HepG2 (cell line): ENCODE results near the gene FGD5. TPM values are rescaled to one million over a fixed set of nuclear protein-coding genes. Genes with fewer than 3 reads are reported as not detected.

Experiments
- ATAC-seq: fragments of 200-7000 bp; cut with Tn5 transposase; 3 replicates; pipeline ENCODE4 v1.9.1; 2020; ENCODE audit warnings: mild to moderate bottlenecking, moderate library complexity
- BruUV-seq: library from RNA; stranded (reverse); fragments of 400-500 nt; replicated peaks from 2 replicates; lab custom pipeline; 2021; lab: Mats Ljungman, UMichigan
- CTCF ChIA-PET: fragments of 300-600 bp; formaldehyde crosslinking; extraction: SDS; loops from one replicate; lab custom pipeline; 2021; ENCODE audit warnings: low total read pairs, inconsistent platforms, low intra/inter-chr PET ratio; lab: Yijun Ruan, JAX
- POLR2A ChIA-PET: fragments of 350-600 bp; sonication (Branson Sonifier 250); formaldehyde crosslinking; loops from one replicate; lab custom pipeline; 2020; ENCODE audit warnings: antibody characterized with exemption, inconsistent platforms; lab: Yijun Ruan, JAX
- DNase-seq: peaks from one replicate; pipeline ENCODE4 v3.0.0-alpha.2; 2015; ENCODE audit warnings: low spot score
- FAIRE-seq: peaks from 3 replicates; lab custom pipeline; 2011; peaks lifted over from hg19 to GRCh38; lab: Jason Lieb, UNC
- H2AFZ ChIP-seq: one replicate; pipeline ENCODE4 v1.6.1; 2011; ENCODE audit warnings: low read length, inconsistent platforms
- H3K27ac ChIP-seq: fragments of 300-600 bp; 3 replicates; pipeline ENCODE4 v1.8.0; 2011; ENCODE audit warnings: mixed run types, mild to moderate bottlenecking, mixed read lengths, low read length, inconsistent platforms; ENCODE audit not compliant: insufficient read depth; ENCODE audit errors: extremely low read length
- H3K27me3 ChIP-seq, 2 experiments: fragments of 200-600 bp in 1 of 2; 2 replicates in 1 of 2; 3 replicates in 1 of 2; pipeline versions ENCODE4 v1.6.0 to v1.8.0; 2011; ENCODE audit warnings: low read length in 2 of 2, mild to moderate bottlenecking in 2 of 2, moderate library complexity in 2 of 2, inconsistent platforms in 1 of 2; ENCODE audit not compliant: insufficient read depth in 2 of 2, control insufficient read depth in 1 of 2
- H3K36me3 ChIP-seq, 2 experiments: fragments of 200-600 bp in 1 of 2; replicated peaks in 1 of 2; 2 replicates in 1 of 2; 3 replicates in 1 of 2; pipeline versions ENCODE4 v1.5.1 to v1.8.0; 2011; ENCODE audit warnings: low read length in 2 of 2, inconsistent platforms in 1 of 2; ENCODE audit not compliant: insufficient read depth in 2 of 2, control insufficient read depth in 1 of 2
- H3K4me1 ChIP-seq: 2 replicates; pipeline ENCODE4 v1.5.1; 2012; ENCODE audit warnings: low read length, inconsistent platforms; ENCODE audit not compliant: insufficient read depth
- H3K4me2 ChIP-seq: 2 replicates; pipeline ENCODE4 v1.6.0; 2011; ENCODE audit warnings: low read depth, low read length, inconsistent platforms
- H3K4me3 ChIP-seq, 3 experiments: fragments of 200-600 bp in 1 of 3; sonication (generic), shearing (Covaris generic) in 1 of 3; replicated peaks in 1 of 3; 2 replicates each; pipeline ENCODE4 v1.5.1; 2011 to 2016; ENCODE audit warnings: low read length in 3 of 3, inconsistent platforms in 2 of 3, low read depth in 2 of 3, mild to moderate bottlenecking in 2 of 3, control low read depth in 1 of 3, mixed read lengths in 1 of 3; ENCODE audit not compliant: insufficient read depth in 1 of 3
- H3K79me2 ChIP-seq: one replicate; pipeline ENCODE4 v1.6.1; 2011; ENCODE audit warnings: low read length, inconsistent platforms; ENCODE audit not compliant: insufficient read depth
- H3K9ac ChIP-seq: 2 replicates; pipeline ENCODE4 v1.6.0; 2011; ENCODE audit warnings: mild to moderate bottlenecking, low read depth, low read length, inconsistent platforms; ENCODE audit not compliant: insufficient read depth
- H3K9me3 ChIP-seq: 2 replicates; pipeline ENCODE4 v1.5.1; 2012; ENCODE audit warnings: mild to moderate bottlenecking, low read length
- H4K20me1 ChIP-seq: 2 replicates; pipeline ENCODE4 v1.6.0; 2011; ENCODE audit warnings: inconsistent platforms, mild to moderate bottlenecking, low read length, moderate library complexity; ENCODE audit not compliant: insufficient read depth
- ATRX ChIP-seq: sonication (generic); formaldehyde crosslinking; IDR thresholded peaks from 2 replicates; pipeline ENCODE4 v1.4.0; 2020; ENCODE audit warnings: missing genetic modification reagents, borderline replicate concordance
- ETV5 ChIP-seq: IDR thresholded peaks from 2 replicates; pipeline ENCODE4 v1.6.1; 2018; ENCODE audit warnings: missing biosample characterization, missing genetic modification reagents, inconsistent platforms, borderline replicate concordance
- GATA4 ChIP-seq: sonication (generic); IDR thresholded peaks from 2 replicates; pipeline ENCODE4 v1.6.1; 2016; ENCODE audit warnings: antibody characterized with exemption, low read depth, borderline replicate concordance
- GFI1 ChIP-seq: sonication (generic); formaldehyde crosslinking; IDR thresholded peaks from 2 replicates; pipeline ENCODE4 v1.5.0; 2020; ENCODE audit warnings: missing genetic modification reagents, mild to moderate bottlenecking, borderline replicate concordance
- MAF1 ChIP-seq: sonication (generic); formaldehyde crosslinking; IDR thresholded peaks from 2 replicates; pipeline ENCODE4 v1.5.0; 2020; ENCODE audit warnings: missing genetic modification reagents, borderline replicate concordance
- MEF2D ChIP-seq: sonication (generic); formaldehyde crosslinking; IDR thresholded peaks from 2 replicates; pipeline ENCODE4 v1.5.1; 2020; ENCODE audit warnings: mild to moderate bottlenecking, missing genetic modification reagents
- PCBP1 ChIP-seq: fragments of 200-400 bp; formaldehyde crosslinking; IDR thresholded peaks from 2 replicates; pipeline ENCODE4 v1.6.1; 2017; ENCODE audit warnings: mild to moderate bottlenecking, low read depth, low read length, borderline replicate concordance
- RAD21 ChIP-seq: fragments of 450-650 bp; formaldehyde crosslinking; IDR thresholded peaks from 2 replicates; pipeline ENCODE4 v1.5.0; 2020; ENCODE audit warnings: mild to moderate bottlenecking
- TSC22D2 ChIP-seq: sonication (generic); formaldehyde crosslinking; IDR thresholded peaks from 2 replicates; pipeline ENCODE4 v1.5.1; 2020; ENCODE audit warnings: missing genetic modification reagents, mild to moderate bottlenecking, borderline replicate concordance
- ZEB1 ChIP-seq: IDR thresholded peaks from 2 replicates; pipeline ENCODE4 v1.6.1; 2012; ENCODE audit warnings: mild to moderate bottlenecking, low read depth, inconsistent platforms; ENCODE audit not compliant: insufficient replicate concordance
- WGBS: methylation state at CpG from one replicate; pipeline ENCODE4 v1.1.6; 2017; ENCODE audit warnings: low lambda C conversion rate; 5-methylcytosine and 5-hydroxymethylcytosine counted together
- in situ Hi-C: cut with HindIII; loops from 2 replicates; pipeline ENCODE4 v1.10.0; 2017; ENCODE audit warnings: low pct_unique_long_range_greater_than_20kb; ENCODE audit not compliant: extremely low pct_ligation_motif_present
- intact Hi-C: fragments of 100-400 bp; cut with micrococcal nuclease; formaldehyde crosslinking; loops from one replicate; pipeline ENCODE4 v1.10.0; 2022; ENCODE audit not compliant: unreplicated experiment
- polyA plus RNA-seq, 8 experiments: library from polyadenylated mRNA; depleted of rRNA in 3 of 8; stranded (reverse) in 7 of 8; unstranded in 1 of 8; fragments of >200 nt; fragmentation: Illumina TruSeq in 4 of 8; extraction: Trizol in 4 of 8; gene quantifications; 2 replicates each; pipeline versions ENCODE4 v1.2.1 to v1.2.3, GENCODE V29; 2011 to 2016; ENCODE audit warnings: low read depth in 4 of 8, missing spikeins in 1 of 8, mixed read lengths in 1 of 8; ENCODE audit not compliant: insufficient read depth in 1 of 8
- total RNA-seq, 5 experiments: library from RNA; depleted of rRNA; stranded (reverse); fragments of >200 nt; fragmentation: Illumina TruSeq; extraction: Trizol; gene quantifications; 2 replicates each; pipeline ENCODE4 v1.2.3, GENCODE V29; 2016; ENCODE audit warnings: low read depth in 1 of 5
- TF ChIP-seq, protein P1 (sequence below): IDR thresholded peaks from 2 replicates; pipeline ENCODE4 v1.4.0; 2020; ENCODE audit warnings: mild to moderate bottlenecking, missing genetic modification reagents
- TF ChIP-seq, protein P2 (sequence below): sonication (generic); formaldehyde crosslinking; IDR thresholded peaks from 2 replicates; pipeline ENCODE4 v1.9.0; 2021; ENCODE audit warnings: missing genetic modification reagents, borderline replicate concordance

Gene FGD5
- total and polyA plus RNA-seq, 2 of the 13 experiments (the other 11 are each of a cell fraction or from before 2014, with no cell fraction given), result 0.17 TPM; not detected in 1

DNA sequence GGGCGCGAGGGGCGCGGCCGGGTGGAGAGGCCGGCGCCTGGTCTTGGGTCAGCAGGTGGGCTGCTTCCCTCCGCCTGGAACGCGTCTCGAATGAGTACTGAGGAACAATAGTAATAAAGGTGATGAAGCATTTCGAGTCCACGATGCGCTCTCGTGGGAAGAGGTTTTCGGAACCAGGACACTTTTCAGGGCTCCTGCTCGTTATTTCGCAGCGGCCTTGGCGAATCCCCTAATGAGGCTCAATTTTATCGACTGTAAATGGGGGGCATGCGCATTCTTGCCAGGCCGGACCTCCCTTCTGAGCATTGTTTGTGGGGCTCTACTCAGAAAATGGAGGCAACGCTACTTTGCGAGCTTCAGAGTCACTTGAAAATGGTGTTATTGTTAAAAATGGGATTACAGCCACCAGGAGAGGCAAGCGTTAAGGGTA is 129.9 kb downstream of the FGD5 start (continued):
- no peak for TF ChIP-seq GATA4
- no peak for TF ChIP-seq ZEB1
- 0 out of 2 replicates have a peak, but pooled peaks have one; percentile 1 for TF ChIP-seq TSC22D2 (CRISPR knock-in tag)
- TF ChIP-seq ETV5 (CRISPR knock-in tag), result no peak

DNA sequence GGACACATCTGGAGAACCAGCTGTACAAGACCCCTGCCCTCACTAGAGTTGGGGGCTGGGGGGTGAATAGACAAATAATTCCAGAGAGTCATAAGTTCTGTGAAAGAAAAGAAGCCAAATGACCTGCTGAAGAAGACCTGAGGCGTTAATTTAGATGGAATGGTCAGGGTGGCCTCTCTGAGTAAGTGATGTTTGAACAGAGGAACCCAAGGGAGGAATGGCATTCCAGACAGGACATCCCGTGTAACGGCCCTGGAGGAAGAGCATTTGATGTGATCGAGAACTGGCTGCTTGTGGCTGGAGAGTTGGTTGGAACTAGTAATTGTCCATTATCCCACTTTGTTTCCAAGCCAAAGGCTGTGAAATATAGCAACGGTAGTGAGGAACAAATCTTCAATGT is 130.4 kb downstream of the FGD5 start:
- intact Hi-C loops, result loop anchor here (10.0 kb wide), 1 partner anchor 256 kb away; the partner anchor contains the start of gene CAPN7
- H3K4me1 ChIP-seq, result peaks cover 39% of the 10 kb centered on the region
- H3K4me3 ChIP-seq, result peak overlapping the region; percentile 60 to 80 (median 78)
- peak overlapping the region; percentile 97 for H3K4me2 ChIP-seq
- BruUV-seq, result no TSS peak
- ChIA-PET POLR2A (no interaction called here), CTCF (no interaction called here)
- peak overlapping the region; percentile 67 for H3K27ac ChIP-seq
- peak overlapping the region; percentile 78 for H3K9ac ChIP-seq
- no peaks in the 10 kb centered on the region for H3K9me3 ChIP-seq
- no peak overlapping the region for H2AFZ ChIP-seq
- H3K79me2 ChIP-seq, result peaks cover 71% of the 10 kb centered on the region
- peaks cover 4 to 28% of the 10 kb centered on the region in 2 experiments; a peak in 4 of 5 replicates for H3K36me3 ChIP-seq
- no peak for DNase-seq
- in situ Hi-C loops, result no loop called here
- ATAC-seq, result no peak
- no peaks in the 10 kb centered on the region for H3K27me3 ChIP-seq
- peaks cover 9% of the 10 kb centered on the region for H4K20me1 ChIP-seq
- FAIRE-seq, result no peak
- 55% methylated on average over 5 of the region's 5 CpGs for WGBS
- TF ChIP-seq MEF2D (CRISPR knock-in tag), result no peak
- TF ChIP-seq, protein P1, sequence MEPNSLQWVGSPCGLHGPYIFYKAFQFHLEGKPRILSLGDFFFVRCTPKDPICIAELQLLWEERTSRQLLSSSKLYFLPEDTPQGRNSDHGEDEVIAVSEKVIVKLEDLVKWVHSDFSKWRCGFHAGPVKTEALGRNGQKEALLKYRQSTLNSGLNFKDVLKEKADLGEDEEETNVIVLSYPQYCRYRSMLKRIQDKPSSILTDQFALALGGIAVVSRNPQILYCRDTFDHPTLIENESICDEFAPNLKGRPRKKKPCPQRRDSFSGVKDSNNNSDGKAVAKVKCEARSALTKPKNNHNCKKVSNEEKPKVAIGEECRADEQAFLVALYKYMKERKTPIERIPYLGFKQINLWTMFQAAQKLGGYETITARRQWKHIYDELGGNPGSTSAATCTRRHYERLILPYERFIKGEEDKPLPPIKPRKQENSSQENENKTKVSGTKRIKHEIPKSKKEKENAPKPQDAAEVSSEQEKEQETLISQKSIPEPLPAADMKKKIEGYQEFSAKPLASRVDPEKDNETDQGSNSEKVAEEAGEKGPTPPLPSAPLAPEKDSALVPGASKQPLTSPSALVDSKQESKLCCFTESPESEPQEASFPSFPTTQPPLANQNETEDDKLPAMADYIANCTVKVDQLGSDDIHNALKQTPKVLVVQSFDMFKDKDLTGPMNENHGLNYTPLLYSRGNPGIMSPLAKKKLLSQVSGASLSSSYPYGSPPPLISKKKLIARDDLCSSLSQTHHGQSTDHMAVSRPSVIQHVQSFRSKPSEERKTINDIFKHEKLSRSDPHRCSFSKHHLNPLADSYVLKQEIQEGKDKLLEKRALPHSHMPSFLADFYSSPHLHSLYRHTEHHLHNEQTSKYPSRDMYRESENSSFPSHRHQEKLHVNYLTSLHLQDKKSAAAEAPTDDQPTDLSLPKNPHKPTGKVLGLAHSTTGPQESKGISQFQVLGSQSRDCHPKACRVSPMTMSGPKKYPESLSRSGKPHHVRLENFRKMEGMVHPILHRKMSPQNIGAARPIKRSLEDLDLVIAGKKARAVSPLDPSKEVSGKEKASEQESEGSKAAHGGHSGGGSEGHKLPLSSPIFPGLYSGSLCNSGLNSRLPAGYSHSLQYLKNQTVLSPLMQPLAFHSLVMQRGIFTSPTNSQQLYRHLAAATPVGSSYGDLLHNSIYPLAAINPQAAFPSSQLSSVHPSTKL (CRISPR knock-in tag), result no peak
- no peak for TF ChIP-seq ATRX (CRISPR knock-in tag)
- no peak for TF ChIP-seq GFI1 (CRISPR knock-in tag)
- no peak for TF ChIP-seq PCBP1
- TF ChIP-seq, protein P2, sequence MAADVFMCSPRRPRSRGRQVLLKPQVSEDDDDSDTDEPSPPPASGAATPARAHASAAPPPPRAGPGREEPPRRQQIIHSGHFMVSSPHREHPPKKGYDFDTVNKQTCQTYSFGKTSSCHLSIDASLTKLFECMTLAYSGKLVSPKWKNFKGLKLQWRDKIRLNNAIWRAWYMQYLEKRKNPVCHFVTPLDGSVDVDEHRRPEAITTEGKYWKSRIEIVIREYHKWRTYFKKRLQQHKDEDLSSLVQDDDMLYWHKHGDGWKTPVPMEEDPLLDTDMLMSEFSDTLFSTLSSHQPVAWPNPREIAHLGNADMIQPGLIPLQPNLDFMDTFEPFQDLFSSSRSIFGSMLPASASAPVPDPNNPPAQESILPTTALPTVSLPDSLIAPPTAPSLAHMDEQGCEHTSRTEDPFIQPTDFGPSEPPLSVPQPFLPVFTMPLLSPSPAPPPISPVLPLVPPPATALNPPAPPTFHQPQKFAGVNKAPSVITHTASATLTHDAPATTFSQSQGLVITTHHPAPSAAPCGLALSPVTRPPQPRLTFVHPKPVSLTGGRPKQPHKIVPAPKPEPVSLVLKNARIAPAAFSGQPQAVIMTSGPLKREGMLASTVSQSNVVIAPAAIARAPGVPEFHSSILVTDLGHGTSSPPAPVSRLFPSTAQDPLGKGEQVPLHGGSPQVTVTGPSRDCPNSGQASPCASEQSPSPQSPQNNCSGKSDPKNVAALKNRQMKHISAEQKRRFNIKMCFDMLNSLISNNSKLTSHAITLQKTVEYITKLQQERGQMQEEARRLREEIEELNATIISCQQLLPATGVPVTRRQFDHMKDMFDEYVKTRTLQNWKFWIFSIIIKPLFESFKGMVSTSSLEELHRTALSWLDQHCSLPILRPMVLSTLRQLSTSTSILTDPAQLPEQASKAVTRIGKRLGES, result no peak
- TF ChIP-seq MAF1 (CRISPR knock-in tag), result no peak
- TF ChIP-seq RAD21 (CRISPR knock-in tag), result no peak
